HepG2 (cell line): Measurements from ENCODE around the gene MBIP. TPM values are rescaled to one million over a fixed set of nuclear protein-coding genes. Genes with fewer than 3 reads are reported as not detected.

Experiments
- ATF7-NPFF ChIP-seq: sonication (generic); formaldehyde crosslinking; IDR thresholded peaks from 2 replicates; pipeline ENCODE4 v1.8.1; 2023; ENCODE audit warnings: mild to moderate bottlenecking, low read depth, missing genetic modification reagents, moderate library complexity
- BRF2 ChIP-seq: sonication (generic); formaldehyde crosslinking; IDR thresholded peaks from 2 replicates; pipeline ENCODE4 v1.8.1; 2022; ENCODE audit warnings: mild to moderate bottlenecking, missing genetic modification reagents
- CBX1 ChIP-seq: IDR thresholded peaks from one replicate; pipeline ENCODE4 v1.6.1; 2016; ENCODE audit warnings: antibody characterized with exemption, low read depth
- EP300 ChIP-seq, 3 experiments: sonication (generic) in 1 of 3; formaldehyde crosslinking in 1 of 3; IDR thresholded peaks; 2 replicates each; pipeline versions ENCODE4 v1.5.1 to v1.6.1; 2011 to 2020; ENCODE audit warnings: low read depth in 2 of 3, low read length in 2 of 3, borderline replicate concordance in 1 of 3, improper control_type of control experiment in 1 of 3, mild to moderate bottlenecking in 1 of 3, missing genetic modification reagents in 1 of 3, moderate library complexity in 1 of 3
- GTF3A ChIP-seq: sonication (generic); formaldehyde crosslinking; conservative IDR thresholded peaks from 2 replicates; pipeline ENCODE4 v1.4.0; 2020; ENCODE audit warnings: mild to moderate bottlenecking, missing genetic modification reagents
- HES4 ChIP-seq: sonication (generic); formaldehyde crosslinking; IDR thresholded peaks from 2 replicates; pipeline ENCODE4 v1.9.0; 2021; ENCODE audit warnings: mild to moderate bottlenecking, missing genetic modification reagents, borderline replicate concordance
- HNRNPUL1 ChIP-seq: fragments of 200-400 bp; formaldehyde crosslinking; IDR thresholded peaks from 2 replicates; pipeline ENCODE4 v1.6.1; 2017; ENCODE audit warnings: low read depth, mild to moderate bottlenecking, low read length, moderate library complexity
- HOMEZ ChIP-seq: IDR thresholded peaks from 2 replicates; pipeline ENCODE4 v1.6.1; 2016; ENCODE audit warnings: low read depth
- MYPOP ChIP-seq: sonication (generic); formaldehyde crosslinking; IDR thresholded peaks from 2 replicates; pipeline ENCODE4 v1.8.1; 2023; ENCODE audit warnings: mild to moderate bottlenecking, moderate library complexity, missing genetic modification reagents
- NFE2L1 ChIP-seq: sonication (generic); formaldehyde crosslinking; IDR thresholded peaks from 2 replicates; pipeline ENCODE4 v1.4.0; 2020; ENCODE audit warnings: missing genetic modification reagents, mild to moderate bottlenecking, borderline replicate concordance
- NONO ChIP-seq, 2 experiments: fragments of 450-650 bp in 1 of 2; sonication (generic) in 1 of 2; formaldehyde crosslinking in 1 of 2; IDR thresholded peaks in 1 of 2; conservative IDR thresholded peaks in 1 of 2; 2 replicates each; pipeline versions ENCODE4 v1.6.1 to v1.8.0; 2017 to 2022; ENCODE audit warnings: mild to moderate bottlenecking in 1 of 2, missing genetic modification reagents in 1 of 2, moderate library complexity in 1 of 2
- SALL2 ChIP-seq: sonication (generic); formaldehyde crosslinking; IDR thresholded peaks from 2 replicates; pipeline ENCODE4 v1.8.1; 2023; ENCODE audit warnings: mild to moderate bottlenecking, missing genetic modification reagents, inconsistent platforms
- SRSF4 ChIP-seq: fragments of 200-400 bp; formaldehyde crosslinking; IDR thresholded peaks from one replicate; pipeline ENCODE4 v1.6.1; 2018; ENCODE audit warnings: mild to moderate bottlenecking, low read depth, low read length, moderate library complexity; ENCODE audit not compliant: poor library complexity, severe bottlenecking
- TFAP4 ChIP-seq: sonication (generic); IDR thresholded peaks from 2 replicates; pipeline ENCODE4 v1.6.1; 2016; ENCODE audit warnings: low read depth, borderline replicate concordance
- ZNF101 ChIP-seq: sonication (generic); formaldehyde crosslinking; IDR thresholded peaks from 2 replicates; pipeline ENCODE4 v1.4.0; 2020; ENCODE audit warnings: mild to moderate bottlenecking, low read depth, missing genetic modification reagents, borderline replicate concordance
- ZNF296 ChIP-seq: sonication (generic); formaldehyde crosslinking; conservative IDR thresholded peaks from 2 replicates; pipeline ENCODE4 v1.5.0; 2020; ENCODE audit warnings: mild to moderate bottlenecking, missing genetic modification reagents
- ZNF326 ChIP-seq: sonication (generic); formaldehyde crosslinking; IDR thresholded peaks from 2 replicates; pipeline ENCODE4 v1.4.0; 2020; ENCODE audit warnings: missing genetic modification reagents, borderline replicate concordance
- ZNF512B ChIP-seq: sonication (generic); formaldehyde crosslinking; IDR thresholded peaks from 2 replicates; pipeline ENCODE4 v1.5.1; 2020; ENCODE audit warnings: missing genetic modification reagents, mild to moderate bottlenecking, borderline replicate concordance
- ZNF629 ChIP-seq: sonication (generic); formaldehyde crosslinking; conservative IDR thresholded peaks from 2 replicates; pipeline ENCODE4 v1.5.0; 2020; ENCODE audit warnings: missing genetic modification reagents
- ZNF670 ChIP-seq: sonication (generic); formaldehyde crosslinking; IDR thresholded peaks from 2 replicates; pipeline ENCODE4 v1.8.0; 2022; ENCODE audit warnings: mild to moderate bottlenecking, missing genetic modification reagents, borderline replicate concordance
- polyA plus RNA-seq, 8 experiments: library from polyadenylated mRNA; depleted of rRNA in 3 of 8; stranded (reverse) in 7 of 8; unstranded in 1 of 8; fragments of >200 nt; fragmentation: Illumina TruSeq in 4 of 8; extraction: Trizol in 4 of 8; gene quantifications; 2 replicates each; pipeline versions ENCODE4 v1.2.1 to v1.2.3, GENCODE V29; 2011 to 2016; ENCODE audit warnings: low read depth in 4 of 8, missing spikeins in 1 of 8, mixed read lengths in 1 of 8; ENCODE audit not compliant: insufficient read depth in 1 of 8
- total RNA-seq, 5 experiments: library from RNA; depleted of rRNA; stranded (reverse); fragments of >200 nt; fragmentation: Illumina TruSeq; extraction: Trizol; gene quantifications; 2 replicates each; pipeline ENCODE4 v1.2.3, GENCODE V29; 2016; ENCODE audit warnings: low read depth in 1 of 5

The MBIP gene
- total and polyA plus RNA-seq, 2 of the 13 experiments (the other 11 are each of a cell fraction or from before 2014, with no cell fraction given) = 48.1 to 48.6 TPM

- TF ChIP-seq MYPOP (CRISPR knock-in tag) (no peak; the same call in 1 of the 2 replicates), ZNF629 (CRISPR knock-in tag) (no peak; the same call in 1 of the 2 replicates), HNRNPUL1 (no peak), NONO (IDR thresholded peaks at IDR 0.05) (no peak), NONO (CRISPR knock-in tag; conservative IDR thresholded peaks at IDR 0.05) (no peak), ZNF512B (CRISPR knock-in tag) (no peak), ZNF670 (CRISPR knock-in tag) (no peak), GTF3A (CRISPR knock-in tag) (no peak), HOMEZ (CRISPR knock-in tag) (no peak), HES4 (CRISPR knock-in tag) (no peak), CBX1 (no peak), TFAP4 (0 out of 2 replicates have a peak, but pooled peaks have one; percentile 4), SALL2 (no peak; the same call in 1 of the 2 replicates), SRSF4 (no peak), NFE2L1 (CRISPR knock-in tag) (no peak), ZNF101 (CRISPR knock-in tag) (no peak; the same call in 1 of the 2 replicates), BRF2 (CRISPR knock-in tag) (peak; percentile 13; the same call in 1 of the 2 replicates), ATF7-NPFF (0 out of 2 replicates have a peak, but pooled peaks have one; percentile 9), ZNF296 (CRISPR knock-in tag) (no peak), EP300 (IDR thresholded peaks at IDR 0.05; ENCODE audit: low read depth in 2 of 2, low read length in 2 of 2) (no peak), EP300 (CRISPR knock-in tag; IDR thresholded peaks at IDR 0.05; ENCODE audit: borderline replicate concordance) (no peak), ZNF326 (CRISPR knock-in tag) (no peak)
These were observed 502 bp upstream of the MBIP start (continued) for GRCh38 chr14:36320897-36321381.
